CD4-positive, alpha-beta T cell treated with Interleukin-17A for 4 hours (primary cell): ENCODE measurements around the gene CBARP.
"Not testable (repeated sequence)": the region's sequence is repeated elsewhere in the genome, so short reads cannot be mapped to it uniquely, and the experiment has no call there.

Experiments
- DNase-seq: peaks from one replicate; pipeline ENCODE4 v3.0.0-alpha.2; 2020; ENCODE audit warnings: mixed read lengths

The CBARP gene

GRCh38 chr19:1225440-1226226, 12.2 kb downstream of the CBARP start:
- DNase-seq: no peak

GRCh38 chr19:1224847-1225246, 13.0 kb downstream of the CBARP start:
- no peak for DNase-seq

- no peak for DNase-seq
Measured at GRCh38 chr19:1224047-1224825, 13.6 kb downstream of the CBARP start.

GRCh38 chr19:1223018-1223855, 14.6 kb downstream of the CBARP start:
- peak; percentile 50 for DNase-seq

- DNase-seq: no peak
Measured at GRCh38 chr19:1222394-1222793, 15.4 kb downstream of the CBARP start.

GRCh38 chr19:1221904-1222255, 15.9 kb downstream of the CBARP start:
- DNase-seq: no peak

GRCh38 chr19:1220976-1221903, 16.6 kb downstream of the CBARP start:
- DNase-seq: no peak

- no peak for DNase-seq
Measured at GRCh38 chr19:1220477-1220930, 17.3 kb downstream of the CBARP start.

GRCh38 chr19:1219786-1220476, 17.9 kb downstream of the CBARP start:
- DNase-seq: no peak

- no peak for DNase-seq
Measured at GRCh38 chr19:1218751-1219567, 18.8 kb downstream of the CBARP start.

GRCh38 chr19:1217366-1217765, 20.4 kb downstream of the CBARP start:
- no peak for DNase-seq

GRCh38 chr19:1216756-1217155, 21.0 kb downstream of the CBARP start:
- no peak for DNase-seq

GRCh38 chr19:1214862-1215731, 22.7 kb downstream of the CBARP start:
- DNase-seq: no peak

GRCh38 chr19:1214299-1214861, 23.4 kb downstream of the CBARP start:
- no peak for DNase-seq

- peak; percentile 58 for DNase-seq
Measured at GRCh38 chr19:1213391-1214286, 24.2 kb downstream of the CBARP start.

GRCh38 chr19:1211494-1212234, 26.1 kb downstream of the CBARP start:
- DNase-seq: no peak

GRCh38 chr19:1210227-1210538, 27.6 kb downstream of the CBARP start:
- DNase-seq: no peak

- DNase-seq: not testable (repeated sequence)
Measured at GRCh38 chr19:1208830-1209229, 29.0 kb downstream of the CBARP start.
